Daoy (cell line): Measurements from ENCODE around the gene CLINT1. TPM values are rescaled to one million over a fixed set of nuclear protein-coding genes. Genes with fewer than 3 reads are reported as not detected.
A peak's percentile ranks its signal among the peaks of the same experiment; 100 is the strongest.
"Not testable (repeated sequence)": the region's sequence is repeated elsewhere in the genome, so short reads cannot be mapped to it uniquely, and the experiment has no call there.

Experiments used
- DNase-seq: peaks from one replicate; pipeline ENCODE4 v3.0.0-alpha.2; 2015; ENCODE audit warnings: low read depth
- total RNA-seq: library from RNA; depleted of rRNA; stranded (reverse); fragments of >200 nt; shearing (Covaris generic); gene quantifications from 2 replicates; pipeline ENCODE4 v1.2.3, GENCODE V29; 2014

Gene CLINT1
- total RNA-seq, 1 experiment from 2014 or later: 52.6 TPM

- DNase-seq: no peak
Measured at GRCh38 chr5:157862183-157862851, 3.4 kb upstream of the CLINT1 start.

GRCh38 chr5:157860898-157861890 is 2.2 kb upstream of the CLINT1 start:
- no peak for DNase-seq

- DNase-seq: no peak
Measured at GRCh38 chr5:157859227-157859575, 256 bp upstream of the CLINT1 start.

GRCh38 chr5:157857816-157858526 is 974 bp downstream of the CLINT1 start:
- DNase-seq: peak; percentile 28

GRCh38 chr5:157855404-157855994 is 3.4 kb downstream of the CLINT1 start:
- DNase-seq: peak; percentile 42

- not testable (repeated sequence) for DNase-seq
Measured at GRCh38 chr5:157853365-157853764, 5.6 kb downstream of the CLINT1 start.

GRCh38 chr5:157845914-157846598 is 12.9 kb downstream of the CLINT1 start:
- DNase-seq: no peak

- no peak for DNase-seq
Measured at GRCh38 chr5:157842787-157843186, 16.2 kb downstream of the CLINT1 start.

GRCh38 chr5:157842185-157842584 is 16.8 kb downstream of the CLINT1 start:
- no peak for DNase-seq

- no peak for DNase-seq
Measured at GRCh38 chr5:157839157-157839795, 19.7 kb downstream of the CLINT1 start.

GRCh38 chr5:157836121-157836753 is 22.7 kb downstream of the CLINT1 start:
- DNase-seq: no peak

GRCh38 chr5:157835041-157835440 is 23.9 kb downstream of the CLINT1 start:
- DNase-seq: no peak

GRCh38 chr5:157828944-157829639 is 29.9 kb downstream of the CLINT1 start:
- peak; percentile 4 for DNase-seq

- DNase-seq: no peak
Measured at GRCh38 chr5:157828105-157828943, 30.6 kb downstream of the CLINT1 start.

- no peak for DNase-seq
Measured at GRCh38 chr5:157827423-157827822, 31.5 kb downstream of the CLINT1 start.

GRCh38 chr5:157823655-157824054 is 35.3 kb downstream of the CLINT1 start:
- no peak for DNase-seq

- DNase-seq: no peak
Measured at GRCh38 chr5:157821822-157822622, 36.9 kb downstream of the CLINT1 start.

GRCh38 chr5:157821405-157821804 is 37.5 kb downstream of the CLINT1 start:
- DNase-seq: no peak
